D721Med (cell line): ENCODE data around the gene TRMT5.

Source experiments
- DNase-seq: peaks from one replicate; pipeline ENCODE4 v3.0.0; 2011; ENCODE audit warnings: low spot score; ENCODE audit not compliant: insufficient read length
- FAIRE-seq: peaks from 2 replicates; lab custom pipeline; 2011; peaks lifted over from hg19 to GRCh38; lab: Jason Lieb, UNC
- TF ChIP-seq, protein P1 (sequence below): IDR thresholded peaks from 2 replicates; pipeline ENCODE4 v1.5.1; 2012; ENCODE audit warnings: mild to moderate bottlenecking, control low read depth; ENCODE audit not compliant: insufficient read depth; ENCODE audit errors: missing control alignments

TRMT5 gene

DNA sequence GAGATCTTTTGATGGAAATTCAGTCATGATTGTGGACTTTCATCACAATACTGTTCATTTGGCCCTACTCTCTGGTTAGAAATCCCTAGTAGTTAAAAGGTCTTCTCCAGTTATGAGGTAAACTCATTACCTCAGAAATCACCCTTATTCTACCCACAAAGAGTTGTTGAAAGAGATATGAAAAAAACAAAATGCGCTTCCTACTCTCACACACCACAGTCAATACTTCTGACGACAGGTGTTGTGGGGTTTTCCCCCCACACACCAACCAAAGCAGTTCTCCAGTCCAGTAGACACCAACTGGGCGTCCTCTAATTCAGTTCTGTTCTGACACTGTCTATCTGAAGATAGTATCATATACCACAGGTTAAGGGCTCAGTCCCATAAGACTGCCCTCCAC is 54.9 kb downstream of the TRMT5 start:
- FAIRE-seq (no peak), DNase-seq (no peak)
- TF ChIP-seq, protein P1, sequence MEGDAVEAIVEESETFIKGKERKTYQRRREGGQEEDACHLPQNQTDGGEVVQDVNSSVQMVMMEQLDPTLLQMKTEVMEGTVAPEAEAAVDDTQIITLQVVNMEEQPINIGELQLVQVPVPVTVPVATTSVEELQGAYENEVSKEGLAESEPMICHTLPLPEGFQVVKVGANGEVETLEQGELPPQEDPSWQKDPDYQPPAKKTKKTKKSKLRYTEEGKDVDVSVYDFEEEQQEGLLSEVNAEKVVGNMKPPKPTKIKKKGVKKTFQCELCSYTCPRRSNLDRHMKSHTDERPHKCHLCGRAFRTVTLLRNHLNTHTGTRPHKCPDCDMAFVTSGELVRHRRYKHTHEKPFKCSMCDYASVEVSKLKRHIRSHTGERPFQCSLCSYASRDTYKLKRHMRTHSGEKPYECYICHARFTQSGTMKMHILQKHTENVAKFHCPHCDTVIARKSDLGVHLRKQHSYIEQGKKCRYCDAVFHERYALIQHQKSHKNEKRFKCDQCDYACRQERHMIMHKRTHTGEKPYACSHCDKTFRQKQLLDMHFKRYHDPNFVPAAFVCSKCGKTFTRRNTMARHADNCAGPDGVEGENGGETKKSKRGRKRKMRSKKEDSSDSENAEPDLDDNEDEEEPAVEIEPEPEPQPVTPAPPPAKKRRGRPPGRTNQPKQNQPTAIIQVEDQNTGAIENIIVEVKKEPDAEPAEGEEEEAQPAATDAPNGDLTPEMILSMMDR, result no peak

DNA sequence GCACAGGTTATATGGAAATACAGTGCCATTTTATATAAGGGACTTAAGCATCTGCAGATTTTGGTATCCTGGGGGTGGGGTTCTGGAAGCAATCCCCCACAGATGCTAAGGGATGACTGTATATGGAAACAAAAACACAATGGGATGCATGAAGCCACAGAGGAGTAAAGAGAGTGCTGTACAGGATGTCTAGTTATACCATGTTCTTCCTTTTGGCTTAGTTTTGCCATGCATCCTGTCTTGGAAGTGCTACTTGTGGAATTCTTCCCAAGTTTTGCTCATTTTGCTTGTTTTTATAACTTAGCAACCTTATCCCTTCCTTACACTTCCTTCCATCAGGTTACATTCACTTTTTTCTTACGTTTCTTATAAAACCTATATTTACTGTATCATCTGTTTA is 55.6 kb downstream of the TRMT5 start:
- DNase-seq (no peak), FAIRE-seq (no peak)
- TF ChIP-seq, protein P1, result no peak

GRCh38 chr14:60922050-60922449 is 58.8 kb downstream of the TRMT5 start:
- FAIRE-seq (no peak), DNase-seq (no peak)
- TF ChIP-seq, protein P1, result no peak
